ENCODE measurements around the gene RTN4RL1. TPM values are rescaled to one million over a fixed set of nuclear protein-coding genes. Genes with fewer than 3 reads are reported as not detected.
A peak's percentile ranks its signal among the peaks of the same experiment; 100 is the strongest.

The RTN4RL1 gene
- total and polyA plus RNA-seq, 12 donors = 0.81 to 6.3 (median 2.7) TPM

DNA sequence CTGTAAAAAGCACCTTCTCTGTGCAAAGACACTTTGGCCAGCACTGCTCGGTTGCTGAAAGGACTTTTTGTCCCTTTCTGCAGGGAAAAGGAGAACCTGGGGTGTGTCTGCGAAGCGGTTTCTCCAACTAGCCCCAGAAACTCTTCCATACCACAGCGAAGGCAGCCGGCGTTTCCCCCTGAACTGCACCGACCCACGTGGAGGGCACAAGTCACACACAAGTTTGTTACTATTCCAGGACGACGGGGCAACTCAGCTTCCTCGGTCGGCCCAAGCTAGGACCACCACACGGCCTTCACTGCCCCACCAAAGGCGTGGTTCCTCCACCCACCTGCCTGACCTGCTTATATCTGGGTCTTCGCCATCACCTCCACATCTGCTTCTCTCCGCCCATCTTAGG, 1.9 kb downstream of the RTN4RL1 start:
- ATAC-seq (no peak), DNase-seq (no peak)
- Histone ChIP-seq H3K36me3 (no peaks in the 10 kb centered on the region), H3K9me3 (no peaks in the 10 kb centered on the region), H3K27ac (no peak overlapping the region), H3K4me3 (peak overlapping the region in 2 of 10 donors; percentile 58 to 59), H3K27me3 (peaks cover 0 to 86% (median 24%) of the 10 kb centered on the region in 7 donors), H3K4me1 (peaks cover 7 to 48% (median 35%) of the 10 kb centered on the region in 9 donors)
- TF ChIP-seq, protein P1, sequence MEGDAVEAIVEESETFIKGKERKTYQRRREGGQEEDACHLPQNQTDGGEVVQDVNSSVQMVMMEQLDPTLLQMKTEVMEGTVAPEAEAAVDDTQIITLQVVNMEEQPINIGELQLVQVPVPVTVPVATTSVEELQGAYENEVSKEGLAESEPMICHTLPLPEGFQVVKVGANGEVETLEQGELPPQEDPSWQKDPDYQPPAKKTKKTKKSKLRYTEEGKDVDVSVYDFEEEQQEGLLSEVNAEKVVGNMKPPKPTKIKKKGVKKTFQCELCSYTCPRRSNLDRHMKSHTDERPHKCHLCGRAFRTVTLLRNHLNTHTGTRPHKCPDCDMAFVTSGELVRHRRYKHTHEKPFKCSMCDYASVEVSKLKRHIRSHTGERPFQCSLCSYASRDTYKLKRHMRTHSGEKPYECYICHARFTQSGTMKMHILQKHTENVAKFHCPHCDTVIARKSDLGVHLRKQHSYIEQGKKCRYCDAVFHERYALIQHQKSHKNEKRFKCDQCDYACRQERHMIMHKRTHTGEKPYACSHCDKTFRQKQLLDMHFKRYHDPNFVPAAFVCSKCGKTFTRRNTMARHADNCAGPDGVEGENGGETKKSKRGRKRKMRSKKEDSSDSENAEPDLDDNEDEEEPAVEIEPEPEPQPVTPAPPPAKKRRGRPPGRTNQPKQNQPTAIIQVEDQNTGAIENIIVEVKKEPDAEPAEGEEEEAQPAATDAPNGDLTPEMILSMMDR (IDR thresholded peaks at IDR 0.05) = no peak
- WGBS, 2 donors = 69 to 76% methylated on average over 16 of the region's 16 CpGs
- intact Hi-C loops (cut with DNase I) = loop anchor here in 1 of 10 donors (10.0 kb wide), 1 partner anchor 298 kb away; the partner anchor contains the start of gene WDR81

DNA sequence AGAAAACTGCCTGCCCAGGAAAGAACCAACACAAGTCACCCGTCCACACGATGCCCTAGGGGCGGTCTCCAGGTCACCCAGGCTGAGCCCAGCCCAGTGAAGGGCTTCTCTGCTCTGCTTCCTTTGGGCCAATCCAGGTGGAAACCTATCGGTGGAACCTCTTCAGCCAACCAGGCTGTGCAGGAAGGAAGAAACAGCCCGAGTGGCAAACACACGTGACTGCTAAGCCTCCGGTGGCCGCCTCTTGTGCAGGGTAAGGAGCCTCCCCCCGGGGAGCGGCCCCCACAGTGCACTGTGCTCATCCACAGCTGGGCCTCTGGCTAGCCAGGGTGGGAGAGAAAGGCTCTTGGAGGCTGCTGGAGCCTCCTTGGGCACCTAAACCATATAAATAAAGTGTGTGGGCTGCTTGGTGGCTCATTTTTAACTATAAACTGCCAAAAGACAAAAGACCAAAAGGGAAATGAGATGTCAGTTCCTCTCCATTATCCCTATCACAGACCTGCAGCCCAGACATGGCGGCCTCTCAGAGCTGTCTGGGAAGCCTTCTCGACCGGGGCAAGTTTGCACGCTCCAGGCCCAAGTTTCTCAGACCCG, 2.4 kb downstream of the RTN4RL1 start:
- 81 to 82% methylated on average over 15 of the region's 15 CpGs for WGBS, 2 donors
- intact Hi-C loops (cut with DNase I) = loop anchor here in 1 of 10 donors (10.0 kb wide), 1 partner anchor 298 kb away; the partner anchor contains the start of gene WDR81

DNA sequence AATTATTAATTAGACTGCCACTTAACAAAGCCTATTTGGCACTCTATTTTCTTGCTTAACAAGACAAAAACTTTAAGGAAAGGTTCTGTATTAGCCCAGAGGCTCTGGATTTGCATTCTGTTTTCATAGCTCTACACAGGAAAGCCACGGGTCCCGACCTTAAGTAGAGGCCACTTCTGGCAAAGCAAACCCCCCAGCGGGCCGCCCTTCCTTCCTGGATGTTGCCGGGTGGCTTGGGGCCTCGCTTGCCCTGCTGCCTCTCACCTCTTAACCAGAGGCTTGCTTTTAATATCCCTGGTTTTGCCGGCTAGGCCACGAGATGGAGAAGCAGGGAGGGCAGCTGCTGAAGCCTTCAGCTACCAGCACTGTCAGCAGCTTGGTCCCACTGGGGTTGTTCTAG, 4.4 kb downstream of the RTN4RL1 start:
- TF ChIP-seq, protein P1 (IDR thresholded peaks at IDR 0.05) = no peak
- intact Hi-C loops (cut with DNase I) = loop anchor here in 1 of 10 donors (10.0 kb wide), 1 partner anchor 296 kb away; the partner anchor contains the start of gene WDR81
- WGBS, 2 donors = 37 to 46% methylated on average over 8 of the region's 8 CpGs
- H3K4me3 ChIP-seq = no peak overlapping the region
- peak overlapping the region in 3 of 10 donors; percentile 19 to 56 (median 21) for H3K27ac ChIP-seq
- peak in 1 of 2 donors; percentile 46 for DNase-seq
- peaks cover 0 to 62% (median 9%) of the 10 kb centered on the region in 7 donors for H3K27me3 ChIP-seq
- H3K9me3 ChIP-seq = no peaks in the 10 kb centered on the region
- no peaks in the 10 kb centered on the region for H3K36me3 ChIP-seq
- peaks cover 7 to 41% (median 28%) of the 10 kb centered on the region in 9 donors for H3K4me1 ChIP-seq
- ATAC-seq = peak in 1 of 8 donors; percentile 43

More for the DNA sequence above, 2.4 kb downstream of the RTN4RL1 start:
- H3K36me3 ChIP-seq = no peaks in the 10 kb centered on the region
- ATAC-seq = no peak
- peaks cover 7 to 48% (median 35%) of the 10 kb centered on the region in 9 donors for H3K4me1 ChIP-seq
- H3K4me3 ChIP-seq = no peak overlapping the region
- H3K27ac ChIP-seq = no peak overlapping the region
- H3K9me3 ChIP-seq = no peaks in the 10 kb centered on the region
- TF ChIP-seq, protein P1 (IDR thresholded peaks at IDR 0.05) = no peak
- no peak for DNase-seq
- peaks cover 0 to 81% (median 21%) of the 10 kb centered on the region in 7 donors for H3K27me3 ChIP-seq

DNA sequence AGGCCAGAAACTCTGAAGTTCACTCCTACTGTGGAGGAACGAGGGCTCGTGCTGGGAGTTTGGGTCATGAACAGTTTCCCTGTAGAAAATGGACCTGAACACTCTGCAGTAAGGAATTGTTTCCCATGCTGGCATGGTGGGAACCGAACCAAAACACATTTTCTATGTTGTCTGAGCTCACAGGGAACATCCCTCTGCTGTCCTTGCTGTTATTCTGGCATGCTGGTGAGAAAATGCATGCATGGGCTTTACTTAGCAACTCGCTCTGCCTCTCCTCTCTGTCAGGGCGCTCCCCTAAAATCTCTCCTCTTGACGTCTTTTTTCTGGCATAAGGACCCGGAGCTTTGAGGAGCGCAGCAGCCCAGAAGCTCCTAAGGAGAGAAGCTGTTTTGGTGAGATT, 5.4 kb downstream of the RTN4RL1 start:
- no peak for DNase-seq
- H3K27me3 ChIP-seq = peaks cover 0 to 52% (median 3%) of the 10 kb centered on the region in 7 donors
- no peak for ATAC-seq
- peaks cover 5 to 40% (median 21%) of the 10 kb centered on the region in 9 donors for H3K4me1 ChIP-seq
- TF ChIP-seq, protein P1 (IDR thresholded peaks at IDR 0.05) = no peak
- intact Hi-C loops (cut with DNase I) = loop anchor here in 1 of 10 donors (10.0 kb wide), 1 partner anchor 295 kb away; the partner anchor contains the start of gene WDR81
- H3K9me3 ChIP-seq = no peaks in the 10 kb centered on the region
- WGBS, 2 donors = 78 to 82% methylated on average over 8 of the region's 8 CpGs
- no peak overlapping the region for H3K4me3 ChIP-seq
- H3K36me3 ChIP-seq = no peaks in the 10 kb centered on the region
- H3K27ac ChIP-seq = no peak overlapping the region
